ENCODE data around the gene CLEC3B. TPM values are rescaled to one million over a fixed set of nuclear protein-coding genes. Genes with fewer than 3 reads are reported as not detected.
"Not testable (repeated sequence)": the region's sequence is repeated elsewhere in the genome, so short reads cannot be mapped to it uniquely, and the experiment has no call there.

The CLEC3B gene
- total RNA-seq, 4 donors from 2014 or later: 58.9 to 297 (median 125) TPM

DNA sequence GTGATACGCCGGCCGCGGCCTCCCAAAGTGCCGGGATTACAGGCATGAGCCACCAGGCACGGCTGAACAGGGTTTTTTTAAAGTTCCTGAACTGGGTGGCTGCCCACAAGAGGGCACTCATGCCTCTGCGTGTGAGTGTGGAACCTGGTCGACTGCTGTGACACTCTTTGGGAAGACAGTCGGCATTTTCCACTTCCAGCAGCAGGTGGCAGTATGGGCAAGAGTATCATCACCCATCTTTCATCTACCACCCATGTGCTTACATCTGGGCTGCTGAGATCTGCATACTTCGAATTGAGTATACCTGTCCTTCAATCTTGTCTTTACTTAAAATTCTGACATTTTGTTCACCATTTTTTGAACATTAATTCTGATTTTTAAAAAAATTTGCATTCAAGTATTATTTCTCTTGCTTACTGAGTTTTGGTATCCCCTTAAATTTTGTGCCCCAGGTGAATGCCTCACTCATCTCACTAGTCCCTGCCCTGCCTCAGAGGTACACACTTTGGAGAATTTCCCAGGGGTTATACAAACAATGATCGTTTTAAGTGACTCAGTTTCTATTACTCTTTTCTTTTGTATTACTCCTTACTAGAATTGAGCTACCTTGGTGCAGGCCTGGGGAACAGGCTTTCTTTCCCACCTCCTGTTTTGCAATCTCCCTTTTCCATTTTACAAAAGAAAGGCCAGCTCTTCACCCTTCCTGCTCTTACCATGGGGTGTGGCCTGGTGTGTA, 11.8 kb downstream of the CLEC3B start:
- peak; percentile 83 for ATAC-seq (ENCODE audit: low FRiP score)
- DNase-seq (ENCODE audit: low spot score): peak; percentile 98
- TF ChIP-seq, protein P1, sequence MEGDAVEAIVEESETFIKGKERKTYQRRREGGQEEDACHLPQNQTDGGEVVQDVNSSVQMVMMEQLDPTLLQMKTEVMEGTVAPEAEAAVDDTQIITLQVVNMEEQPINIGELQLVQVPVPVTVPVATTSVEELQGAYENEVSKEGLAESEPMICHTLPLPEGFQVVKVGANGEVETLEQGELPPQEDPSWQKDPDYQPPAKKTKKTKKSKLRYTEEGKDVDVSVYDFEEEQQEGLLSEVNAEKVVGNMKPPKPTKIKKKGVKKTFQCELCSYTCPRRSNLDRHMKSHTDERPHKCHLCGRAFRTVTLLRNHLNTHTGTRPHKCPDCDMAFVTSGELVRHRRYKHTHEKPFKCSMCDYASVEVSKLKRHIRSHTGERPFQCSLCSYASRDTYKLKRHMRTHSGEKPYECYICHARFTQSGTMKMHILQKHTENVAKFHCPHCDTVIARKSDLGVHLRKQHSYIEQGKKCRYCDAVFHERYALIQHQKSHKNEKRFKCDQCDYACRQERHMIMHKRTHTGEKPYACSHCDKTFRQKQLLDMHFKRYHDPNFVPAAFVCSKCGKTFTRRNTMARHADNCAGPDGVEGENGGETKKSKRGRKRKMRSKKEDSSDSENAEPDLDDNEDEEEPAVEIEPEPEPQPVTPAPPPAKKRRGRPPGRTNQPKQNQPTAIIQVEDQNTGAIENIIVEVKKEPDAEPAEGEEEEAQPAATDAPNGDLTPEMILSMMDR (IDR thresholded peaks at IDR 0.05): peak in 2 of 3 donors; percentile 50 to 94

DNA sequence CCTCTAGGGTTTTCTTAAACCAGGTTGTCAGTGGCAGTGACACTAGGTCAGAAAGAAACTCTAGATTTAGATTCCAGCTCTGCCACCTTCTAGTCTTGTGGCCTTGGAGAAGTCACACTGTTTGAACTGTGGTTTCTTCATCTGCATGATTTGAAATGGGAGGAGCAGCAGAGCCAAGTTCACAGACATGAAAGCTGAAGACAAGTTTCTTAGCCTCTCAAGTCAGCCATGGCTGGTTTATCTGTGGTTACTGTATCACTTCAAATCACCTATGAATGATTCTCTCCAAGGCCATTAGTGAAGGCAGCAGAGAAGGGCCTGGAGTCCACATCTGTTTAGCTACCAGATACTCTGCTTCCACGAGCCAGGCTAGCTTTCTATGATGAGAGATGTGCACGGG, 15.6 kb downstream of the CLEC3B start:
- no peak for ATAC-seq (ENCODE audit: low FRiP score)
- TF ChIP-seq, protein P1 (IDR thresholded peaks at IDR 0.05): no peak
- no peak for DNase-seq (ENCODE audit: low spot score)

DNA sequence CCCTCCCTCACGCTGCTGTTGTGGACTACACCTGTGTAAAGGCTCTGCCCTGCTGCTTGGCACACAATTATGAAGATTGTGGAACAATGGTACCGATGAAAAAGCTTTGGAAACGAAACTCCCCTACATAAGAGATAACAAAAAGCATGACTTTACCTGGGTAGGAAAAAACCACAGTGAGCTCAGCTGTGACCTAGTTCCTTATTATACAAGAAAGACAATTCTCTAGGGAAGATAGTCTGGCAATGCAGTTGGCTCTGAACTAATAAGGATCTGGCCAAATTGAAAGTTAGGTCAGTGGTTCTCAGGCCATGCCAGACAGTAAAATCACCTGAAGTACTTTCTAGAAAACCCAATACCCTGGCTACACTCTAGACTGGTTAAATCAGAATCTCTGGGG, 16.1 kb downstream of the CLEC3B start:
- TF ChIP-seq, protein P1 (IDR thresholded peaks at IDR 0.05): no peak
- no peak for ATAC-seq (ENCODE audit: low FRiP score)
- DNase-seq (ENCODE audit: low spot score): no peak

DNA sequence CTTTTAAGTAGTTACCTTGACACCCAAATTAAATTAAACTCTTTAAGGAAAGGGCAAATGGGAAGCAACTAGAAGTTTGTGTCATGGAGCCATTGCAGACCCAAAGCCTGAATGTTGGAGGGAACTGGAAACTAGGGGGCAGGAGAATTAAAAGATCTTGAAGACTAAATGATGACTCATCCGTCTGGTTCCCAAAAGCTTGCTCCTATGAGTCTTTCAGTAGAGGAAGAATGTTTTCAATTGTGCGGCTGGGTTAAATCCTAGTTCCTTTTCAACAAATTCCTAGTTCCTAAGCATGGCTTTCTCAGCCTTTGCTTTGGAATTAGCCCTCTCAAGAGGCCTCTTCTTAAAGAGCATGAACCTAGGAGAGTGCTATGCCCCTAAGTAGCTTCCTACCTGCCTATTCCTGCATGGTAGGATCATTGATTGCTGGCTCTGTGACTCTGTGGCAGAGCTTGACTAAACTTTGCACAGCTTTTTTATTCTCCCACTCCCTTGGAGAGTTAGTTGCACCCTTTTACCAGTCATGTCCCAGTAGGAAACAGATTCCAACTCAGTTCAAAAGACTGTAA, 17.7 kb downstream of the CLEC3B start:
- TF ChIP-seq, protein P1 (IDR thresholded peaks at IDR 0.05): no peak
- DNase-seq (ENCODE audit: low spot score): no peak
- no peak for ATAC-seq (ENCODE audit: low FRiP score)

DNA sequence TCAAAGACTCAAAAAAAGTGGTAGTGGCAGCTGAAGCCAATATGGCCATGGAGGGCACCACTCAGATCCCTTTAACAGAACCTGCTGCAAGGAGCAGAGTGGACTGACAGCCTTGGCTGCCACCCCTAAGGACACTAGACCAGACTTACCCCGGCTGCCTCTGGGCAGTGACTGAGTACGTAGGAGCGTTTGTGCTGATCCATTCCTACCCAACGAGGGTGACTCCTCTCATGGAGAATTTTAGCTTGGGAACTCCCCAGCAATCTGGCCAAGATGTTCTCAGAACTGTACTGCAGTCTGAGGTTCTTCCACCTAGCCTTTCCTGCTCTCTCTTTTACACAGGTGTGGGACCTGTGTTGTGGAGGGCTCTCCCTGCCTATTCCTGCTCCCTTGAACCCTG, 22.1 kb downstream of the CLEC3B start:
- ATAC-seq (ENCODE audit: low FRiP score) (peak; percentile 62), DNase-seq (ENCODE audit: low spot score) (no peak)

DNA sequence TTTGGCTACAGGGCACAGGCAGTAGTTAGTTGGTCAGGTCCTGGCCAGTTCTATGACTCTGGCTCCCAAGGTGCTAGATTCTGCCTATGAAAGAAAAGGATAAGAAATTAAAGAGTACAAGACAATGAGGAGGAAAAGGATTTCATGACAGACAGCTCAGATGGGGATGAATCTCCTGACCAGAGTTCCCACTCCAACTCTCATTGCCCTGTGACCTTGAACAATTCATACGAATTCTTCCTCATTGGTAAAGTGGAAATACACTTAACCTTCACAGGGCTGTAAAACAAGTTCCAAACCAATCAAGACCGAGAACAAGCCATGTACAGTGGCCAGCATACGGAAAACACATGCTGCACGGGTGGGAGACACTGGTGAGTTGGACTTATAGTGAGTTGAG, 23.7 kb downstream of the CLEC3B start:
- ATAC-seq (ENCODE audit: low FRiP score): no peak
- DNase-seq (ENCODE audit: low spot score): no peak
- TF ChIP-seq, protein P1 (IDR thresholded peaks at IDR 0.05): no peak

More for the DNA sequence above, 22.1 kb downstream of the CLEC3B start:
- TF ChIP-seq, protein P1 (IDR thresholded peaks at IDR 0.05): no peak

DNA sequence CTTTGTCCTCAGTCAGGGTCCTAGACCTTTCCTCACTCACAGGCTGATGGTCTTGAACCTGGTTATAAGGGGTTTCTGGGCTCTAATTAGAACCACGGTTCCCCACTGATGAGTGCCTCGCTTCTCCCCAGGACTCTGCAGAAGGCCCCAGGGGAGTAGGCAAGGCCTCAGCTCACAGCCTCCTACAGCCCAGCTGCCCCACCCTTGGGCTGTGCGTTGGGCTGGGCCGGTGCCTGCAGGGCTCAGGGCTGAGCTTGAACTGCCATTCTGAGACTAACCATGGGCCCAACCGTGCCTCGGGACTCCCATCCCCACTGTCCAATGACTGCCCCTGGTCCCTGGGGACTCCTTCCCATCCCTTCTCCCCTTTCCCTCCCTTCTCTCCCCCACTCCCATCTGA, 25.6 kb downstream of the CLEC3B start:
- TF ChIP-seq, protein P1 (IDR thresholded peaks at IDR 0.05): no peak
- DNase-seq (ENCODE audit: low spot score) (no peak), ATAC-seq (ENCODE audit: low FRiP score) (no peak)

DNA sequence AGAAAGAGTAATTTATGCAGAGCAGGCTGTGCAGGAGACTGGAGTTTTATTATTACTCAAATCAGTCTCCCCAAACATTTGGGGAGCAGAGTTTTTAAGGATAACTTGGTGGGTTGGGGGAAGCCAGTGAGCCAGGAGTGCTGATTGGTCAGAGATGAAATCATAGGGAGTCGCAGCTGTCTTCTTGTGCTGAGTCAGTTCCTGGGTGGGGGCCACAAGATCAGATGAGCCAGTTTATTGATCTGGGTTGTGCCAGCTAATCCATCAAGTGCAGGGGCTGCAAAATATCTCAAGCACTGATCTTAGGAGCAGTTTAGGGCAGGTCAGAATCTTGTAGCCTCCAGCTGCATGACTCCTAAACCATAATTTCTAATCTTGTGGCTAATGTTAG, 27.7 kb downstream of the CLEC3B start:
- DNase-seq (ENCODE audit: low spot score); ATAC-seq (ENCODE audit: low FRiP score): not testable (repeated sequence)
